PC-3 (cell line): Measurements from ENCODE around the gene SLC22A17. TPM values are rescaled to one million over a fixed set of nuclear protein-coding genes. Genes with fewer than 3 reads are reported as not detected.

Source experiments
- ATAC-seq: fragments of 200-7000 bp; cut with Tn5 transposase; 2 replicates; pipeline ENCODE4 v1.9.1; 2020; ENCODE audit warnings: mild to moderate bottlenecking, moderate library complexity
- BruUV-seq: library from RNA; stranded (reverse); fragments of 400-500 nt; replicated peaks from 2 replicates; lab custom pipeline; 2021; lab: Mats Ljungman, UMichigan
- CTCF ChIA-PET: fragments of 300-600 bp; sonication (Branson Sonifier 250); formaldehyde crosslinking; loops from one replicate; lab custom pipeline; 2022; ENCODE audit warnings: antibody characterized with exemption; lab: Charles Lee
- POLR2A ChIA-PET: fragments of 300-600 bp; sonication (Branson Sonifier 250); formaldehyde crosslinking; loops from one replicate; lab custom pipeline; 2022; ENCODE audit warnings: antibody characterized with exemption; ENCODE audit not compliant: unreplicated experiment; lab: Charles Lee
- DNase-seq: peaks from one replicate; pipeline ENCODE4 v3.0.0-alpha.2; 2015
- H2AFZ ChIP-seq: fragments of 300-600 bp; sonication (generic); 2 replicates; pipeline ENCODE4 v1.6.0; 2016; ENCODE audit warnings: antibody characterized with exemption, low read length
- H3F3A ChIP-seq: fragments of 300-600 bp; sonication (generic); one replicate; pipeline ENCODE4 v1.6.0; 2017; ENCODE audit warnings: antibody characterized with exemption, low read length, control low read depth, mild to moderate bottlenecking; ENCODE audit not compliant: unreplicated experiment
- H3K27ac ChIP-seq: fragments of 300-600 bp; sonication (generic); 2 replicates; pipeline ENCODE4 v1.5.1; 2016; ENCODE audit warnings: mild to moderate bottlenecking, low read length
- H3K27me3 ChIP-seq: fragments of 300-600 bp; sonication (generic); 2 replicates; pipeline ENCODE4 v1.6.1; 2016; ENCODE audit warnings: low read length, mixed read lengths
- H3K36me3 ChIP-seq: fragments of 300-600 bp; sonication (generic); 2 replicates; pipeline ENCODE4 v1.6.1; 2016; ENCODE audit warnings: low read depth, mixed run types, low read length, mixed read lengths
- H3K4me1 ChIP-seq: fragments of 300-600 bp; sonication (generic); 2 replicates; pipeline ENCODE4 v1.5.1; 2016; ENCODE audit warnings: low read length; ENCODE audit not compliant: insufficient read depth
- H3K4me2 ChIP-seq: fragments of 300-600 bp; sonication (generic); 2 replicates; pipeline ENCODE4 v1.6.0; 2016; ENCODE audit warnings: low read length
- H3K4me3 ChIP-seq: fragments of 300-600 bp; sonication (generic); 2 replicates; pipeline ENCODE4 v1.5.1; 2016; ENCODE audit warnings: mild to moderate bottlenecking, low read length, mixed read lengths
- H3K79me2 ChIP-seq: fragments of 300-600 bp; sonication (generic); 2 replicates; pipeline ENCODE4 v1.6.1; 2017; ENCODE audit warnings: low read length, mixed read lengths
- H3K9ac ChIP-seq: fragments of 300-600 bp; sonication (generic); 2 replicates; pipeline ENCODE4 v1.6.0; 2016; ENCODE audit warnings: mild to moderate bottlenecking, low read length
- H3K9me2 ChIP-seq: fragments of 300-600 bp; sonication (generic); replicated peaks from 2 replicates; pipeline ENCODE4 v1.6.1; 2016; ENCODE audit warnings: mixed run types, low read length, mixed read lengths
- H3K9me3 ChIP-seq: fragments of 300-600 bp; sonication (generic); 2 replicates; pipeline ENCODE4 v1.6.1; 2016; ENCODE audit warnings: low read length, mixed read lengths
- H4K20me1 ChIP-seq: fragments of 300-600 bp; sonication (generic); 2 replicates; pipeline ENCODE4 v1.6.1; 2016; ENCODE audit warnings: low read length, mixed read lengths
- CTCF ChIP-seq: fragments of 300-600 bp; sonication (generic); conservative IDR thresholded peaks from 2 replicates; pipeline ENCODE4 v1.5.1; 2017; ENCODE audit warnings: antibody characterized with exemption, low read depth, mild to moderate bottlenecking, low read length
- EZH2 ChIP-seq: fragments of 300-600 bp; sonication (generic); IDR thresholded peaks from one replicate; pipeline ENCODE4 v1.6.1; 2017; ENCODE audit warnings: antibody characterized with exemption, mild to moderate bottlenecking, low read length; ENCODE audit not compliant: unreplicated experiment
- EZH2phosphoT487 ChIP-seq: fragments of 300-600 bp; sonication (generic); IDR thresholded peaks from 2 replicates; pipeline ENCODE4 v1.6.1; 2018; ENCODE audit warnings: mild to moderate bottlenecking, antibody characterized with exemption, low read length, borderline replicate concordance
- intact Hi-C: fragments of 100-400 bp; cut with micrococcal nuclease; formaldehyde crosslinking; loops from 2 replicates; pipeline ENCODE4 v1.9.0; 2023
- total RNA-seq: library from RNA; depleted of rRNA; stranded (reverse); fragments of >200 nt; gene quantifications from 2 replicates; pipeline ENCODE4 v1.2.3, GENCODE V29; 2014

SLC22A17 gene
- total RNA-seq, 1 experiment from 2014 or later, result 12.0 TPM

GRCh38 chr14:23365732-23366425 is 13.2 kb upstream of the SLC22A17 start:
- ChIA-PET CTCF (no interaction called here), POLR2A (no interaction called here)
- H3K9me2 ChIP-seq, result no peaks in the 10 kb centered on the region
- no peak overlapping the region for H3K4me3 ChIP-seq
- no peaks in the 10 kb centered on the region for H3K9me3 ChIP-seq
- H3K27ac ChIP-seq, result no peak overlapping the region
- H3K36me3 ChIP-seq, result no peaks in the 10 kb centered on the region
- H3K27me3 ChIP-seq, result peaks cover 26% of the 10 kb centered on the region
- BruUV-seq, result no TSS peak
- no peaks in the 10 kb centered on the region for H3K79me2 ChIP-seq
- no peak for DNase-seq
- no peak overlapping the region for H2AFZ ChIP-seq
- H3K4me2 ChIP-seq, result no peak overlapping the region
- no peak overlapping the region for H3K9ac ChIP-seq
- no peak for ATAC-seq
- intact Hi-C loops, result no loop called here
- H4K20me1 ChIP-seq, result no peaks in the 10 kb centered on the region
- TF ChIP-seq CTCF (no peak), EZH2 (no peak), EZH2phosphoT487 (no peak)
- no peaks in the 10 kb centered on the region for H3K4me1 ChIP-seq
- no peaks in the 10 kb centered on the region for H3F3A ChIP-seq

GRCh38 chr14:23365036-23365731 is 12.5 kb upstream of the SLC22A17 start, which contains the start of gene EFS:
Gene EFS (minus strand): TSS chr14:23365172. CDS start chr14:23365025, 147 bp downstream.
- Histone ChIP-seq H3K9me2 (no peaks in the 10 kb centered on the region), H3K27me3 (peaks cover 26% of the 10 kb centered on the region), H3K36me3 (no peaks in the 10 kb centered on the region), H3F3A (no peaks in the 10 kb centered on the region), H3K9ac (no peak within 1 kb of the TSS), H3K27ac (no peak within 1 kb of the TSS), H3K4me2 (peak within 1 kb of the TSS; percentile 51), H3K4me1 (no peaks in the 10 kb centered on the region), H3K79me2 (no peaks in the 10 kb centered on the region), H3K4me3 (0 out of 2 replicates have a peak within 1 kb of the TSS, but pooled peaks have one; percentile 33), H3K9me3 (no peaks in the 10 kb centered on the region), H2AFZ (peak within 1 kb of the TSS; percentile 58), H4K20me1 (no peaks in the 10 kb centered on the region)
- CTCF ChIA-PET, result no interaction called here
- no peak for TF ChIP-seq EZH2
- no peak for TF ChIP-seq CTCF
- no peak for TF ChIP-seq EZH2phosphoT487
- POLR2A ChIA-PET, result no interaction called here
- no TSS peak for BruUV-seq
- ATAC-seq (peak; percentile 9; the same call in 1 of the 2 replicates), DNase-seq (peak; percentile 25)
- intact Hi-C loops, result no loop called here
